ENCODE data around the gene CACNA1B. TPM values are rescaled to one million over a fixed set of nuclear protein-coding genes. Genes with fewer than 3 reads are reported as not detected.

The CACNA1B gene
- total and polyA plus RNA-seq, 8 donors, result 0.03 to 2.2 (median 0.51) TPM; not detected in 2

GRCh38 chr9:137972988-137973470, 95.4 kb downstream of the CACNA1B start:
- WGBS, 5 donors, result 75 to 81% (median 77%) methylated on average over 8 to 13 of the region's 13 CpGs
- H3K27ac ChIP-seq, result no peak overlapping the region
- TF ChIP-seq, protein P1, sequence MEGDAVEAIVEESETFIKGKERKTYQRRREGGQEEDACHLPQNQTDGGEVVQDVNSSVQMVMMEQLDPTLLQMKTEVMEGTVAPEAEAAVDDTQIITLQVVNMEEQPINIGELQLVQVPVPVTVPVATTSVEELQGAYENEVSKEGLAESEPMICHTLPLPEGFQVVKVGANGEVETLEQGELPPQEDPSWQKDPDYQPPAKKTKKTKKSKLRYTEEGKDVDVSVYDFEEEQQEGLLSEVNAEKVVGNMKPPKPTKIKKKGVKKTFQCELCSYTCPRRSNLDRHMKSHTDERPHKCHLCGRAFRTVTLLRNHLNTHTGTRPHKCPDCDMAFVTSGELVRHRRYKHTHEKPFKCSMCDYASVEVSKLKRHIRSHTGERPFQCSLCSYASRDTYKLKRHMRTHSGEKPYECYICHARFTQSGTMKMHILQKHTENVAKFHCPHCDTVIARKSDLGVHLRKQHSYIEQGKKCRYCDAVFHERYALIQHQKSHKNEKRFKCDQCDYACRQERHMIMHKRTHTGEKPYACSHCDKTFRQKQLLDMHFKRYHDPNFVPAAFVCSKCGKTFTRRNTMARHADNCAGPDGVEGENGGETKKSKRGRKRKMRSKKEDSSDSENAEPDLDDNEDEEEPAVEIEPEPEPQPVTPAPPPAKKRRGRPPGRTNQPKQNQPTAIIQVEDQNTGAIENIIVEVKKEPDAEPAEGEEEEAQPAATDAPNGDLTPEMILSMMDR (IDR thresholded peaks at IDR 0.05), result no peak
- TF ChIP-seq POLR2A (IDR thresholded peaks at IDR 0.05), result no peak
- no peak for TF ChIP-seq POLR2AphosphoS5 (IDR thresholded peaks at IDR 0.05)
- TF ChIP-seq EP300 (IDR thresholded peaks at IDR 0.05), result no peak
- no peaks in the 10 kb centered on the region for H3K4me1 ChIP-seq
- intact Hi-C loops (cut with DNase I; ENCODE audit: low total_unique reads), result no loop called here
- no peaks in the 10 kb centered on the region for H3K9me3 ChIP-seq
- peaks cover 0 to 33% (median 0%) of the 10 kb centered on the region in 3 donors for H3K27me3 ChIP-seq
- H3K4me3 ChIP-seq, result no peak overlapping the region
- no peaks in the 10 kb centered on the region for H3K36me3 ChIP-seq
- DNase-seq, result no peak

GRCh38 chr9:137973829-137974416, 96.3 kb downstream of the CACNA1B start:
- H3K27ac ChIP-seq, result no peak overlapping the region
- H3K9me3 ChIP-seq, result no peaks in the 10 kb centered on the region
- no peaks in the 10 kb centered on the region for H3K4me1 ChIP-seq
- TF ChIP-seq EP300 (IDR thresholded peaks at IDR 0.05) (no peak), POLR2A (IDR thresholded peaks at IDR 0.05) (no peak), POLR2AphosphoS5 (IDR thresholded peaks at IDR 0.05) (no peak)
- TF ChIP-seq, protein P1 (IDR thresholded peaks at IDR 0.05), result no peak
- peaks cover 0 to 33% (median 0%) of the 10 kb centered on the region in 3 donors for H3K27me3 ChIP-seq
- no peak overlapping the region for H3K4me3 ChIP-seq
- no peaks in the 10 kb centered on the region for H3K36me3 ChIP-seq
- intact Hi-C loops (cut with DNase I; ENCODE audit: low total_unique reads), result no loop called here
- peak in 1 of 2 donors; percentile 9 for DNase-seq
- whole genome bisulfite sequencing, 5 donors, result 73 to 80% (median 77%) methylated on average over 5 to 10 of the region's 10 CpGs

GRCh38 chr9:137974746-137975526, 97.4 kb downstream of the CACNA1B start:
- Histone ChIP-seq H3K27ac (no peak overlapping the region), H3K4me1 (no peaks in the 10 kb centered on the region), H3K9me3 (no peaks in the 10 kb centered on the region), H3K36me3 (no peaks in the 10 kb centered on the region), H3K27me3 (peaks cover 0 to 28% (median 0%) of the 10 kb centered on the region in 3 donors), H3K4me3 (no peak overlapping the region)
- WGBS, 5 donors, result 78 to 85% (median 83%) methylated on average over 12 to 15 of the region's 15 CpGs
- TF ChIP-seq POLR2A (IDR thresholded peaks at IDR 0.05), result no peak
- TF ChIP-seq EP300 (IDR thresholded peaks at IDR 0.05), result no peak
- TF ChIP-seq, protein P1 (IDR thresholded peaks at IDR 0.05), result no peak
- TF ChIP-seq POLR2AphosphoS5 (IDR thresholded peaks at IDR 0.05), result no peak
- intact Hi-C loops (cut with DNase I; ENCODE audit: low total_unique reads), result no loop called here
- peak in 1 of 2 donors; percentile 13 for DNase-seq

GRCh38 chr9:137975527-137975913, 97.9 kb downstream of the CACNA1B start:
- WGBS, 5 donors, result 78 to 92% (median 80%) methylated on average over 6 of the region's 6 CpGs
- no peak for TF ChIP-seq POLR2A (IDR thresholded peaks at IDR 0.05)
- TF ChIP-seq EP300 (IDR thresholded peaks at IDR 0.05), result no peak
- TF ChIP-seq POLR2AphosphoS5 (IDR thresholded peaks at IDR 0.05), result no peak
- TF ChIP-seq, protein P1 (IDR thresholded peaks at IDR 0.05), result no peak
- no peaks in the 10 kb centered on the region for H3K36me3 ChIP-seq
- no peaks in the 10 kb centered on the region for H3K4me1 ChIP-seq
- H3K27me3 ChIP-seq, result peaks cover 0 to 24% (median 0%) of the 10 kb centered on the region in 3 donors
- H3K9me3 ChIP-seq, result no peaks in the 10 kb centered on the region
- intact Hi-C loops (cut with DNase I; ENCODE audit: low total_unique reads), result no loop called here
- no peak overlapping the region for H3K4me3 ChIP-seq
- H3K27ac ChIP-seq, result no peak overlapping the region
- DNase-seq, result no peak
